GM18511 (cell line): ENCODE measurements around the gene GALP.
"Not testable (repeated sequence)": the region's sequence is repeated elsewhere in the genome, so short reads cannot be mapped to it uniquely, and the experiment has no call there.

ENCODE experiments used
- ATAC-seq: cut with Tn5 transposase; IDR thresholded peaks from one replicate; pipeline ENCODE4 v1.9.1; 2021; ENCODE audit warnings: mild to moderate bottlenecking, moderate library complexity; ENCODE audit not compliant: unreplicated experiment

The GALP gene

DNA sequence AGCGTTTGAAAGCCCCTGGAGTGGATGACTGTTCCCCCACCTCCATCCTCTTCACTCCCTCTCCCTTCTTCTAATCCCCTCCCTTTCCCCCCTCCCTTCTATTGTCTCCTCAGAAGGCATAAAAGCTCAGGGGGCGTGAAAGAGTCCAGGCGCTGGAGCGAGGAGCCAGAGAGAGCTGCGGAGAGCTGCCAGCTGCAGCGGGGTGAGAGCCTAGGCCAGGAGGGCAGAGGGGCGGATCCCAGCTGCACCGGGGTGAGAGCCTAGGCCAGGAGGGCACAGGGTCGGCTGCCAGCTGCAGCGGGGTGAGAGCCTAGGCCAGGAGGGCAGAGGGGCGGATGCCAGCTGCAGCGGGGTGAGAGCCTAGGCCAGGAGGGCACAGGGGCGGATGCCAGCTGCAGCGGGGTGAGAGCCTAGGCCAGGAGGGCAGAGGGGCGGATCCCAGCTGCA lies at the start of gene GALP:
GALP (plus strand) TSS at position 148 of the 447 bp plus-strand sequence. CDS start 1,101 bp downstream, outside the sequence.
- ATAC-seq = not testable (repeated sequence)

GRCh38 chr19:56126983-56127780 lies 48.6 kb upstream of the GALP start:
- ATAC-seq = no peak

- ATAC-seq = no peak
Observed at GRCh38 chr19:56130006-56130405, 45.8 kb upstream of the GALP start.

DNA sequence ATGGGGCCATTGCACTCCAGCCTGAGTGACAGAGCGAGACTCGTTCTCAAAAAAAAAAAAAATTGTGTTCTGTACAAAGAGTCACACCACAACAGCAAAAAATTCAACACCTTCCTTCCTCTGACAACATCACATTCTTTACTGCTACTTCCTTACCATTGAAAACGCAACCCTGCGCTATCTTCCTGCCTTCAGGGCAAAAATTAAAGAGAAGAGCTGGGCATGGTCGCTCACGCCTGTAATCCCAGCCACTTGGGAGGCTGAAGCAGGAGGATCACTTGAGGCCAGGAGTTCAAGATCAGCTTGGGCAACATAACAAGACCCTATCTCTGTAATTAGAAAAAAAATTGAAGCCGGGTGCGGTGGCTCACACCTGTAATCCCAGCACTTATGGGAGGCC lies 44.2 kb upstream of the GALP start:
- no peak for ATAC-seq

DNA sequence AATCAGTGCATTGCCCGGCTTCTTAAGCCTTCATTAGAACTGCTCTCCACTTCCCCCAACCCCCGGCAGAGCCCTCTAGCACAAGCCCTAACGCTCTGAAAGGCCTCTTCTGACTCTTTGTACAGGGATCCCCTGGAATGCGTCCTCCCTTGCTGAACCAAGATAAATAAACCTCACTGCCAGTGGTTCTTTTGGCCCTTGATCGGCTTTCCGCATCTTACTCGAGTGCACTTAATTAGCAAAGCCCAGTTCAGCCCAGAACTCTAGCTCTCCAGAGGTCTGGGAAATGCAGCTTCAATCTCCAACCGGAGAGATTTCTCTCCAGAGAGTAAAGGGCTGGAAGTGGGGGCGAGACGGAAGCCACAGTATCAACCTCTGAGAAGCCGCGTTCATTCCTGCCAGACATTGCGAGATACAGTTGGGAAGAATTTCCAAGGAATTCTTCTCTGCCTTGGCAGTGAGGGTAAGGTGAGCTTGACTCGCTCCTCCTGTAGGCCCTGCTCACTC lies 43.4 kb upstream of the GALP start:
- no peak for ATAC-seq

- ATAC-seq = peak; percentile 93
Observed at GRCh38 chr19:56133858-56134653, 41.8 kb upstream of the GALP start.

- ATAC-seq = no peak
Observed at GRCh38 chr19:56134654-56134921, 41.2 kb upstream of the GALP start.

- no peak for ATAC-seq
Observed at GRCh38 chr19:56136362-56136761, 39.4 kb upstream of the GALP start.

- ATAC-seq = no peak
Observed at GRCh38 chr19:56137405-56137804, 38.4 kb upstream of the GALP start.

GRCh38 chr19:56138069-56138468 lies 37.7 kb upstream of the GALP start:
- no peak for ATAC-seq

- ATAC-seq = no peak
Observed at GRCh38 chr19:56139847-56140582, 35.8 kb upstream of the GALP start.

GRCh38 chr19:56140583-56141416 lies 35.0 kb upstream of the GALP start, which contains the start of gene ZNF444:
TSS of gene ZNF444 (plus strand) at chr19:56141287. CDS start at chr19:56146912, 5,625 bp downstream.
- ATAC-seq = peak; percentile 93

GRCh38 chr19:56141417-56141993 lies 34.3 kb upstream of the GALP start:
- ATAC-seq = no peak

GRCh38 chr19:56142087-56142787 lies 33.6 kb upstream of the GALP start:
- ATAC-seq = no peak

GRCh38 chr19:56142897-56143434 lies 32.8 kb upstream of the GALP start:
- no peak for ATAC-seq

GRCh38 chr19:56144376-56144775 lies 31.4 kb upstream of the GALP start:
- no peak for ATAC-seq

DNA sequence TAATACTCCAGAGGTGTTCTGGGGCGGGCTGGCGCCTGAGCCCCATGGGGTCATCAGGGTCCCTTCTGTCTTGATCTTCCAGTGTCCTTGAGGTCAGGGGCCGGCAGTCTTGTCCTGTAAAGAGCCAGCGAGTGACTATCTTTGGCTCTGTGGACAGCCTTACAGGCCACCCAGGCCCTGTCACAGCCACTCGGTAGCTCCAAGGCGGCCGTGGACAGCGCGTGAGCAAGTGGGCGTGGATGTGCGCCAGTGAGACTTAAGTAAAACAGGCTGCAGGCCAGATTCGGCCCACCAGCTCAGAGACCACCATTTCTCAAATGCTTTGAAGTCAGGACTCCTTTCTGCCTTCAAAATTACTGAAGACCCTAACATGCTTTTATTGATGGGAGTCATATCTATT lies 31.0 kb upstream of the GALP start:
- ATAC-seq = no peak

DNA sequence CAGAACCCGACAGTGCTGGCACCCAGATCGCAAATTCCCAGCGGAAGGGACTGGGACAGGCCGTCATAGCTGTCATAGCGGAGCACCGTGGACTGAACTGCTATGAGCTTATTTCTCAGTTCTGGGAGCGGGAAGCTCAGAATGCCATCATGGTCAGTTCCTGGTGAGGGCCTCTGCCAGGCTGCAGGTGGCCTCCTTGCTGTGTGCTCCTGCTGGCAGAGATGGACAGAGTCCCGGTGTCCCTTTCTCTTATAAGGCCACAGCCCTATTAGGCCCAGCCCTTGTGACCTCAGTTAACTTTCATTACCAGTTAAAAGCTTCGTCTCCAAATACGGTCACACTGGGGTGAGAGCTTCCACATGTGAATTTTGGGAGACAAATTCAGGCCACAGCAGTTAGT lies 30.1 kb upstream of the GALP start:
- no peak for ATAC-seq

DNA sequence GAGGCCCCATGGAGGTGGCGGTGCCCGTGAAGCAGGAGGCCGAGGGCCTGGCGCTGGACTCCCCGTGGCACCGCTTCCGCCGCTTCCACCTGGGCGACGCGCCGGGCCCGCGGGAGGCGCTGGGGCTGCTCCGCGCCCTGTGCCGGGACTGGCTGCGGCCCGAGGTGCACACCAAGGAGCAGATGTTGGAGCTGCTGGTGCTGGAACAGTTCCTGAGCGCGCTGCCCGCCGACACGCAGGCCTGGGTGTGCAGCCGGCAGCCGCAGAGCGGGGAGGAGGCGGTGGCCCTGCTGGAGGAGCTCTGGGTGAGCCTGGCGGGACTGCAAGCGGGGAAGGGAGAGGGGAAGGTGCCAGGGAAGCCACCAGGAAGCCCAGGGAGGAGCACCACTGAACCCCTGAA lies 28.9 kb upstream of the GALP start:
- no peak for ATAC-seq
